HTERT RPE-1 (cell line): Measurements from ENCODE around the gene GFAP.

ENCODE experiments used
- in situ Hi-C: fragments of 300-500 bp; cut with MboI; formaldehyde crosslinking; loops from 4 replicates; pipeline ENCODE4 v1.14.3; 2020; ENCODE audit warnings: low sequenced_read_pairs

GFAP gene

GRCh38 chr17:44903012-44903685, 12.2 kb downstream of the GFAP start:
- in situ Hi-C loops = no loop called here

GRCh38 chr17:44902135-44902760, 13.1 kb downstream of the GFAP start:
- in situ Hi-C loops = no loop called here

- in situ Hi-C loops = no loop called here
Measured at GRCh38 chr17:44901411-44901921, 13.8 kb downstream of the GFAP start.

GRCh38 chr17:44900894-44901293, 14.4 kb downstream of the GFAP start:
- in situ Hi-C loops = no loop called here

GRCh38 chr17:44899074-44899782, 16.1 kb downstream of the GFAP start, which contains the start of gene EFTUD2:
TSS of gene EFTUD2 (minus strand) at chr17:44899445. CDS start at chr17:44894521, 4,924 bp downstream.
- in situ Hi-C loops = no loop called here

GRCh38 chr17:44898768-44899073, 16.6 kb downstream of the GFAP start:
- in situ Hi-C loops = no loop called here

- in situ Hi-C loops = no loop called here
Measured at GRCh38 chr17:44894642-44895041, 20.7 kb downstream of the GFAP start.

- in situ Hi-C loops = no loop called here
Measured at GRCh38 chr17:44892250-44892649, 23.1 kb downstream of the GFAP start.

GRCh38 chr17:44889003-44889402, 26.3 kb downstream of the GFAP start:
- in situ Hi-C loops = no loop called here

- in situ Hi-C loops = no loop called here
Measured at GRCh38 chr17:44887971-44888954, 27.0 kb downstream of the GFAP start.

- in situ Hi-C loops = no loop called here
Measured at GRCh38 chr17:44887016-44887415, 28.3 kb downstream of the GFAP start.

GRCh38 chr17:44884941-44885340, 30.4 kb downstream of the GFAP start:
- in situ Hi-C loops = no loop called here

- in situ Hi-C loops = no loop called here
Measured at GRCh38 chr17:44881145-44881544, 34.2 kb downstream of the GFAP start.

- in situ Hi-C loops = no loop called here
Measured at GRCh38 chr17:44880062-44880461, 35.2 kb downstream of the GFAP start.

- in situ Hi-C loops = no loop called here
Measured at GRCh38 chr17:44879376-44879775, 35.9 kb downstream of the GFAP start.

- in situ Hi-C loops = no loop called here
Measured at GRCh38 chr17:44878627-44879221, 36.6 kb downstream of the GFAP start.

- in situ Hi-C loops = no loop called here
Measured at GRCh38 chr17:44877121-44877520, 38.2 kb downstream of the GFAP start.

GRCh38 chr17:44875761-44876160, 39.5 kb downstream of the GFAP start:
- in situ Hi-C loops = no loop called here

- in situ Hi-C loops = no loop called here
Measured at GRCh38 chr17:44872131-44872768, 43.0 kb downstream of the GFAP start.

GRCh38 chr17:44871556-44871955, 43.7 kb downstream of the GFAP start:
- in situ Hi-C loops = no loop called here
